Panc1 (cell line): ENCODE measurements around the gene HGFAC. TPM values are rescaled to one million over a fixed set of nuclear protein-coding genes. Genes with fewer than 3 reads are reported as not detected.

Experiments
- ATAC-seq: fragments of 200-7000 bp; cut with Tn5 transposase; 2 replicates; pipeline ENCODE4 v1.9.1; 2020; ENCODE audit warnings: mild to moderate bottlenecking, moderate library complexity
- BruUV-seq: library from RNA; stranded (reverse); fragments of 400-500 nt; replicated peaks from 2 replicates; lab custom pipeline; 2021; lab: Mats Ljungman, UMichigan
- CTCF ChIA-PET: fragments of 300-600 bp; sonication (Branson Sonifier 250); formaldehyde crosslinking; loops from one replicate; lab custom pipeline; 2022; ENCODE audit warnings: antibody characterized with exemption; lab: Charles Lee
- POLR2A ChIA-PET: fragments of 300-600 bp; sonication (Branson Sonifier 250); formaldehyde crosslinking; loops from one replicate; lab custom pipeline; 2022; ENCODE audit warnings: antibody characterized with exemption; lab: Charles Lee
- DNase-seq: peaks from one replicate; pipeline ENCODE4 v3.0.0-alpha.2; 2010; ENCODE audit warnings: low read depth, low spot score
- H3K27ac ChIP-seq: 2 replicates; pipeline ENCODE4 v1.5.1; 2011; ENCODE audit warnings: mild to moderate bottlenecking, low read length, inconsistent platforms
- H3K27me3 ChIP-seq: fragments of 200-500 bp; sonication (Bioruptor generic); 2 replicates; pipeline ENCODE4 v1.6.0; 2014; ENCODE audit warnings: low read length, inconsistent platforms; ENCODE audit not compliant: control insufficient read depth, insufficient read depth
- H3K36me3 ChIP-seq: fragments of 200-500 bp; sonication (Bioruptor generic); 2 replicates; pipeline ENCODE4 v1.5.1; 2014; ENCODE audit warnings: inconsistent platforms, mild to moderate bottlenecking, low read length, moderate library complexity; ENCODE audit not compliant: control insufficient read depth, insufficient read depth
- H3K4me1 ChIP-seq: 2 replicates; pipeline ENCODE4 v1.5.1; 2011; ENCODE audit warnings: inconsistent platforms, mild to moderate bottlenecking, low read length, moderate library complexity; ENCODE audit not compliant: control insufficient read depth, insufficient read depth
- H3K4me3 ChIP-seq, 2 experiments: 2 replicates each; pipeline ENCODE4 v1.5.1; 2011 to 2012; ENCODE audit warnings: low read depth in 2 of 2, low read length in 2 of 2, mild to moderate bottlenecking in 2 of 2, inconsistent platforms in 1 of 2, moderate library complexity in 1 of 2
- H3K9me3 ChIP-seq: fragments of 200-500 bp; sonication (Bioruptor generic); 2 replicates; pipeline ENCODE4 v1.5.1; 2014; ENCODE audit warnings: low read depth, mild to moderate bottlenecking, inconsistent platforms, low read length, moderate library complexity; ENCODE audit not compliant: control insufficient read depth, insufficient read depth
- CTCF ChIP-seq: fragments of 450-650 bp; IDR thresholded peaks from 2 replicates; pipeline ENCODE4 v1.5.1; 2017; ENCODE audit warnings: mild to moderate bottlenecking
- POLR2AphosphoS5 ChIP-seq: IDR thresholded peaks from 2 replicates; pipeline ENCODE4 v1.6.1; 2012; ENCODE audit warnings: mild to moderate bottlenecking, low read depth, low read length, moderate library complexity
- REST ChIP-seq, 2 experiments: IDR thresholded peaks; 2 replicates each; pipeline ENCODE4 v1.6.1; 2011 to 2012; ENCODE audit warnings: low read depth in 2 of 2, control low read depth in 1 of 2, low read length in 1 of 2, mild to moderate bottlenecking in 1 of 2, moderate library complexity in 1 of 2; ENCODE audit not compliant: insufficient read depth in 1 of 2
- SIN3A ChIP-seq: IDR thresholded peaks from 2 replicates; pipeline ENCODE4 v1.6.1; 2012; ENCODE audit warnings: low read depth, mild to moderate bottlenecking, low read length, moderate library complexity, borderline replicate concordance; ENCODE audit not compliant: insufficient read depth
- TCF7L2 ChIP-seq: IDR thresholded peaks from 2 replicates; pipeline ENCODE4 v1.6.1; 2011; ENCODE audit warnings: mild to moderate bottlenecking, low read depth, low read length, inconsistent platforms
- in situ Hi-C: cut with HindIII; loops from 2 replicates; pipeline ENCODE4 v1.10.0; 2016; ENCODE audit warnings: low sequenced_read_pairs, low pct_unique_long_range_greater_than_20kb
- intact Hi-C: fragments of 100-400 bp; cut with micrococcal nuclease; formaldehyde crosslinking; loops from one replicate; pipeline ENCODE4 v1.10.0; 2022; ENCODE audit not compliant: unreplicated experiment
- total RNA-seq: library from RNA; stranded (reverse); gene quantifications from one replicate; pipeline ENCODE4 v1.2.1, GENCODE V29; 2021; ENCODE audit not compliant: unreplicated experiment

Gene HGFAC
- total RNA-seq, 1 experiment from 2014 or later = 0.59 TPM

- intact Hi-C loops = no loop called here
- H3K27me3 ChIP-seq = no peaks in the 10 kb centered on the region
- H3K36me3 ChIP-seq = no peaks in the 10 kb centered on the region
- BruUV-seq = no TSS peak
- TF ChIP-seq SIN3A (no peak), CTCF (no peak), POLR2AphosphoS5 (no peak), REST (IDR thresholded peaks at IDR 0.05; ENCODE audit: insufficient read depth in 1 of 2, low read depth in 2 of 2, low read length in 1 of 2) (no peak), TCF7L2 (no peak)
- in situ Hi-C loops = no loop called here
- no peaks in the 10 kb centered on the region for H3K9me3 ChIP-seq
- no peak overlapping the region for H3K4me3 ChIP-seq
- no peaks in the 10 kb centered on the region for H3K4me1 ChIP-seq
- no peak overlapping the region for H3K27ac ChIP-seq
- ATAC-seq (no peak), DNase-seq (no peak)
- ChIA-PET POLR2A (no interaction called here), CTCF (no interaction called here)
Observed at GRCh38 chr4:3498407-3498806, 56.6 kb downstream of the HGFAC start.

Other genes with a start within 250 kb of the HGFAC start
- 0.57 TPM for gene MSANTD1, start 192.8 kb upstream of the HGFAC start, total RNA-seq
- gene RGS12, start 148.9 kb upstream of the HGFAC start, total RNA-seq = 24.3 TPM
- 2.4 TPM for gene DOK7, start 21.3 kb downstream of the HGFAC start, total RNA-seq
- gene LRPAP1, start 90.5 kb downstream of the HGFAC start, total RNA-seq = 110 TPM